HG02571 (cell line): ENCODE measurements around the gene EID2B.

Source experiments
- ATAC-seq: cut with Tn5 transposase; IDR thresholded peaks from one replicate; pipeline ENCODE4 v1.9.1; 2021; ENCODE audit warnings: mild to moderate bottlenecking, moderate library complexity; ENCODE audit not compliant: unreplicated experiment

EID2B gene

DNA sequence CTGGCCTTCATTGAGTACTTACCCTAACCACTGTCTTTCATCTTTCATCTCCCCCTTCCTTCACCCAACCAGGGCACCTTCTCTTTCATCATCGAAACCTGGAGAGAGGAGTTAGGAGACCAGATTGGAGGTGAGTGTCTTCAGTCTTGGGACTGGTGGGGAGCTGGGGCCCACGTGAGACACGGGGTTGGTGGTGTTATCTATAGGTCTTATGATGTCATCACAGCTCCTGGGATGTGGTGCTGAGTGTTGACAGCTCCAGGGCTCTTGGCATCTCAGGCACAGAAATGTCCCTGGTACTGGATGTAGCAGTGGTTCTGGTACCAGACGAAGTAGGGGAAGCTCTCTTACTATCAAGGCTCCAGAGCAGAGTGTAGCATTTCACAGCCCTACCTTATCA, 32.1 kb downstream of the EID2B start:
- ATAC-seq, result no peak

DNA sequence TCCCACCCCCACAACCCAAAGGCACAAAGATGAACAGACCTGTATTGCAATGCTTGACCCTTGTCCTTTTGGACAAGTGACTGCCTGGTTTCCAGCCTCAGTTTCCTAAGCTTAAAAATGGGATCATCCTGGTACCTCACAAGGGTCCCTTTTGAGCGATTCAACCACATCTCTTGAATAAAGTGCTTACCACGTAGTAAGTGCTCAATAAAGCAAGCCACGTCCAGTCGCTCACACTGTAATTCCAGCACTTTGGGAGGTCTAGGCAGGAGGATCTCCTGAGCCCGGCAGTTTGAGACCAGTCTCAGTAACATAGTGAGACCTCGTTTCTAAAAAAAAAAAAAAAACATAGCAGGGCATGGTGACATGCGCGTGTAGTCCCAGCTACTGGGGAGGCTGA, 32.7 kb downstream of the EID2B start:
- ATAC-seq, result no peak

DNA sequence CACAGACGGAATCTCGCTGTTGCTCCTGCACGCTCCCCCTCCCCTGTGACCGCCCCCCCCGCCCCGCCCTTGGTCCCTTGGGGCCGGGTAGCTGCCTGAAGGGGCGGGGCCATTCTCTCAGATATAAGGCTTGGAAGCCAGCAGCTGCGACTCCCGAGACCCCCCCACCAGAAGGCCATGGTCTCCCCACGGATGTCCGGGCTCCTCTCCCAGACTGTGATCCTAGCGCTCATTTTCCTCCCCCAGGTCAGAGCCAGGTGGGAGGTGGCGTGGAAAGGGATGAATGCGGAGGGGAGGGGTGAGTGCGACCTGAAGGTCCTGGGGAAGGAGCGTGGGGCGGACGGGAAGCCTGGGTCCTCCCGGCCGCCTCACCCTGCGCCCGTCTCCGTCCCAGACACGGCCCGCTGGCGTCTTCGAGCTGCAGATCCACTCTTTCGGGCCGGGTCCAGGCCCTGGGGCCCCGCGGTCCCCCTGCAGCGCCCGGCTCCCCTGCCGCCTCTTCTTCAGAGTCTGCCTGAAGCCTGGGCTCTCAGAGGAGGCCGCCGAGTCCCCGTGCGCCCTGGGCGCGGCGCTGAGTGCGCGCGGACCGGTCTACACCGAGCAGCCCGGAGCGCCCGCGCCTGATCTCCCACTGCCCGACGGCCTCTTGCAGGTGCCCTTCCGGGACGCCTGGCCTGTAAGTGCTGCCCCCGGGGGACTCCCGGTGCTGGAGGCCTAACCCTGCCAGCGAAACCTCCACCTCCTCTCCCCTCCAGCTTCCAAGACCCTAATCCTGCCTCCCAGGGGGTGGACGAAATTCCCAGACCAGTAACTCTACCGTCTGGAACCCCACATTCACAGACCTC, 33.6 kb downstream of the EID2B start, which contains the start of gene DLL3:
Gene DLL3, plus strand, starts transcription at position 150 of the 845 bp plus-strand sequence. Its CDS starts 28 bp downstream, at position 178.
- ATAC-seq, result no peak

DNA sequence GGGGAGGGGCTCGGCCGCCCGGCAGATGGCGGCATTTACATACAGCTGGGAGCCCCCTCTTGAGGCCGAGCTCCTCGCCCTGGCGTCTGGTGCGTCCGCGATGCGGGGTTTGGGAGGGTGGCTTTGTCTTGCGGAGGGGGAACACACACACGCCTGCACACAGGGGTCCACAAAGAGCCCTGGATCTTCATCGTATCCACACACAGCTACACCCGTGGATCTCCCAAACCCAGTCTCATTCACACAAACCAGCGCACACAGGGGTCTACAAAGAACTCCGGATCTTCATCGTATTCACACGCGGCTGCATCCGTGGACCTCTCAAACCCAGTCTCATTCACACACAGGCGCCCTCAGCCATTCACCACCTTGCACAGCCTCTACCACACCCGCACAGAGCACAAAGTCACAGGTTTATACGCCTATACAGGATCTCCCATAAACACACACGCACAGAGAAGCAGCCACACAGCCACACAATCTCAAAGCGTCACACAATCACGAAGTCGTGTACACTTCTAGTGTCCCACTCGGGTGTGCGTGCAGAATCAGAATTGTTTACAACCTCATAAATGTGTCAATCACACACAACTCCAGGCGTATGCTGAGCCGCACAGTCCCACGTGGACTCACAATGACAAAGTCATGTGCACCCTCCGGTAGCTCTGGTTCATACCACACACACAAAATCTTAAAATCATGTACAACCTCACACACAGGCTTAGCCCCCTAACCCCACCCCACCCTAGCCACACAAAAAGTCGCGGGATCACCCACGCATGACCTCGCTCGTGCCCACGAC, 34.5 kb downstream of the EID2B start:
- ATAC-seq, result no peak

DNA sequence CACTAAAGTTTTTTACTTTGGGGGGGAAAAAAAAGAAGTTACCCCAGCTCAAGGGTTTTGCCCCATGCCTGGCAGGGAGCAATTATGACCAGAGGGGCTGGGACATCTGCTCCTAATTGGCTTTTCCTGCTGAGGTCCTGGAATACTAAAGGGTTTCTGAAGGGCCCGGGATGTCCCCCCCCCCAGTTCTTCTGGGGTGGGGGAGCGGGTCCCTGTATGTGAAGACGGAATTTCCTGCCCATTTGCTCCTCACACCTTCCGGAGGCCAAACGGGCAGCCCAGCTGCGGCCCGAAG, 35.0 kb downstream of the EID2B start:
- no peak for ATAC-seq

DNA sequence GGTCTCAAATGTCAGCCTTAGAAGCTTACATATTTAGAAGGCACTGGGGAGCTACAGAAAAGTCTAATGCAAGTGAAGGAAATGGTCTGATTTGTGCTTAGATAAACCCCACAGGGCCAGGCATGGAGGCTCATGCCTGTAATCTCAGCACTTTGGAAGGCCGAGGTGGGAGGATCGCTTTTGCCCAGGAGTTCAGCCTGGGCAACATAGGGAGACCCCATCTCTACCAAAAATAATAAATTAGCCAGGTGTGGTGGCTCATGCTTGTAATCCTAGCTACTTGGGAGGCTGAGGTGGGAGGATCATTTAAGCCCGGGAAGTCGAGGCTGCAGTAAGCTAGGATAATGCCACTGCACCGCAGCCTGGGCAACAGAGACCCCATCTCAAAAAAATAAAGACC, 36.6 kb downstream of the EID2B start:
- no peak for ATAC-seq

DNA sequence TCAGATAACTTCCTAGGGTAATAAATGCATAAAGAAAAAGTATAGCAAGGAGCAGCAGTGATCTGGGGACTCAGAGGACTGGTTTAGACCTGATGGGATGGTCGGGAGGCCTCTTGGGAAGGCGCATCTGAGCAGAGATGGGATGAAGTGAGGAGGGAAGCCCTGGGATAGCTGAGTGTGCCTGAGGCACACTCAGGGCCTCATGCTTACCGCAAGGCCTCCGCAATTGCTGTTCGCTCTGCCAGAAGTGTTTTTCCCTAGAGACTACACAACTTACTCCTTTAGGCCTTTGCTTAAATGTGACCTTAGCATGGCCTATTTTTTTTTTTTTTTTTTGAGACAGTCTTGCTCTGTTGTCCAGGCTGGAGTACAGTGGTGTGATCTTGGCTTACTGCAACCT, 38.0 kb downstream of the EID2B start:
- ATAC-seq, result no peak

DNA sequence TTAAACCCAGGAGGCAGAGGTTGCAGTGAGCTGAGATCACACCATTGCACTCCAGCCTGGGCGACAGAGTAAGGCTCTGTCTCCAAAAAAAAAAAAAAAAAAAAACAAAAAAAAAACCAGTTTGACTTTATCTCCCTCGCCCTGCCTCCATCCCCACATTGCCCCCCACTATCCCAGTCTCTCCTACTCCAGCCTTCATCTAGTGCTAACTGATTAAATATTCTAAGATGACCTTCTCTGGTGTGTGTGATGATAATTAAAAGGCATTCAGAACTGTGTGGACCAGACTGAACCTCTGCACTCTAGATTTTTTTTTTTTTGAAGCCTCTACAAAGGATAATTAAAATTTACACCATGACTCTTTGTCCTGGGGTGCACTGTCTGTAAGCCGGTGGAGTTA, 39.9 kb downstream of the EID2B start:
- no peak for ATAC-seq

DNA sequence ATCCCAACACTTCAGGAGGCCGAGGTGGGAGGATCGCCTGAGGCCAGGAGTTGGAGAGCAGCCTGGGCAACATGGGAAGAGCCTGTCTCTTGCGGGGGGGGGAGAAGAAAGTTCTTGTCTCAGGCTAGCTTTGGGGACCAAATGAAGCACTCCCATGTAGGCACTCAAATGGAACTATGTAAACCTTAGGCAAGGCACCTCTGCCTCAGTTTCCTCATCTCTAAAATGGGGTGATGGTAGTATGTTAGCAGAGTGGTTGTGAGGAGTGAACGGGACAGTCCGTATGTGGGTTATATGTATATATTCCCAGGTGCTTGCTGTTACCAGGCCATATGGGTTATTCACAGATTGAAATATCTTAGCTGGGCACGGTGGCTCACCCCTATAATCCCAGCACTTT, 40.4 kb downstream of the EID2B start:
- ATAC-seq, result no peak

DNA sequence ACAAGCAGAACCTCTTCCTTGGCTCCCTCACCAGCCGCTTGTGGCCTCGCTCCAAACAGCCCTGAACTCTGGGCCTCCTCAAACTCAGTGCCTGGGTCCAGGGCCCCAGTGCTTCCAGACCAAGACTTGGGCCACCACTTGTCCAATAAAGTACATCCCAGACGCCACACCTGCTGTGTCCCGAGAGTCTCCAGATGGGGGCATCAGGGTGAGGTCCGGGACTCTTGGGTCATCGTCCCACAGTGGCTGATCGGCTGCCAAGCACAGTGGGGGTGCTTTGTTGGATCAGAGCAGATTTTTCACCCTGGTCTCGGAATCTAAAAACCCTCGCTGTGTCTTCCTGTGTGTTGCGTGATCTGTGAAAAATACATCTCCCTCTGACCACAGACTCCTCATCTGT, 42.9 kb downstream of the EID2B start:
- ATAC-seq, result no peak

DNA sequence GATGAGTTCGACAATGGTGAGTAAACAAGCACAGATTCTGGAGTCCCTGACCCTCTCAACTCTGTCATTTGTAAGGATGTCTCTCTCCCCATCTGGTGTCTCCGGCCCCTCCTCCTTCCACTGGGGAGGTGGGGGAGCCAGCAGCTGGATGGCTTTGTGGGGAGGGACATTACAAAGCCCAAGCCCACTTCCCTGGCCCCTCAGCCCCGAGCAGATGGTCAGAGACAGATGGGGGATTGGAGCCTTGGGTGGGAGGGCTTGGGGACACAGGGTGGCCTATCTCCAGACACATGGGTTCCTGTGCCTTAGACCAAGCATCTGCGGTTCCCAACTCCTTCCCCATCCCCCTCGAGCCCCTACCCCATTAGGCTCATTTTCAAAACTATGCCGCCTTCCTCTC, 49.5 kb downstream of the EID2B start:
- ATAC-seq, result no peak

DNA sequence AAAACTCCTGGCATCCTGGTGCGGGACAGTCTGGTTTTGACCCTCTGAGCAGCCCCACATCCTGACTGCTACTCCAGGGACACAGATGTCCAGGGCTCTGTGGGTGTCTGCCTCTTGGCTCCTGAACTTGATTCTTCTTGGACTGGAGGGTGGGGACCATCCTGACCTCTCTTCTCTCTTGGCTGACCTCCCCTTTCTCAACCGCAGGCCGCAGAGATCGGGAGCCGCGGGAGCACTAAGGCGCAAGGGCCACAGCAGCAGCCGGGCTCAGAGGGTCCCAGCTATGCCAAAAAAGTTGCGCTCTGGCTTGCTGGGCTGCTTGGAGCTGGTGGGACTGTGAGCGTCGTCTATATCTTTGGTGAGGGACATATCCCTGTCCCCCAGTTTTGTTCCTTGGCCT, 51.0 kb downstream of the EID2B start:
- ATAC-seq, result no peak

DNA sequence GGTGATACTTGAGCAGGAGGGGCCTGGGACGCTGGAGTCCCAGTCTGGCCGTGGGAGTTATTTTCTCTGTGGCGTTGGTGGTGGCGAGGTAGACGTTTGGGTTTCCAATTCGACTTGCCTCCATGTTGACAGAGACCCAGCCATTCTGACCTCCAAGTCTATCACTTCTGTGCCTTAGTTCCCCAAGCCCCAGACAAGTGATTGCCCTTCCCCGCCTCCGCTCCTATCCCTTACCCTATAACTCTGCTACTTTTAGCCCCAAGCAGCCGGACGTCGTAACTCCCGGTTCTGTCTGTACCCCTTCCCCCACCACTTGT, 51.5 kb downstream of the EID2B start:
- ATAC-seq, result no peak
